RWPE1 (cell line): ENCODE data around the gene AACS.

Experiments
- CTCF ChIA-PET: fragments of 350-600 bp; sonication (Branson Sonifier 250); formaldehyde crosslinking; extraction: SDS; loops from one replicate; lab custom pipeline; 2021; lab: Yijun Ruan, JAX
- POLR2A ChIA-PET: fragments of 400-600 bp; formaldehyde crosslinking; extraction: SDS; loops from one replicate; lab custom pipeline; 2020; ENCODE audit warnings: antibody characterized with exemption; ENCODE audit not compliant: low non-redundant PET; lab: Yijun Ruan, JAX
- DNase-seq: peaks from one replicate; pipeline ENCODE4 v3.0.0; 2012; ENCODE audit warnings: low spot score
- H3K27ac ChIP-seq: fragments of 450-650 bp; 2 replicates; pipeline ENCODE4 v1.5.1; 2017
- CTCF ChIP-seq: fragments of 450-650 bp; conservative IDR thresholded peaks from 2 replicates; pipeline ENCODE4 v1.5.1; 2017; ENCODE audit warnings: low read depth, mild to moderate bottlenecking

The AACS gene

GRCh38 chr12:125124320-125124966 lies 59.2 kb downstream of the AACS start:
- ChIA-PET CTCF (interaction anchor here (0.5 to 0.6 kb wide), 2 partner anchors 130 to 284 kb away, joined by 3 read pairs; no protein-coding TSS in a partner anchor), POLR2A (no interaction called here)
- DNase-seq, result peak; percentile 39
- peak overlapping the region; percentile 57 for H3K27ac ChIP-seq
- no peak for TF ChIP-seq CTCF

- no peak for TF ChIP-seq CTCF
- no peak for DNase-seq
- ChIA-PET CTCF (no interaction called here), POLR2A (no interaction called here)
- H3K27ac ChIP-seq, result peak overlapping the region; percentile 57
Measured at GRCh38 chr12:125125271-125125670, 60.0 kb downstream of the AACS start.

GRCh38 chr12:125128439-125129178 lies 63.4 kb downstream of the AACS start:
- CTCF ChIA-PET, result no interaction called here
- no peak overlapping the region for H3K27ac ChIP-seq
- DNase-seq, result no peak
- no peak for TF ChIP-seq CTCF
- POLR2A ChIA-PET, result no interaction called here

- no peak for TF ChIP-seq CTCF
- DNase-seq, result no peak
- no peak overlapping the region for H3K27ac ChIP-seq
- CTCF ChIA-PET, result no interaction called here
- POLR2A ChIA-PET, result no interaction called here
Measured at GRCh38 chr12:125129179-125129571, 63.9 kb downstream of the AACS start.

- H3K27ac ChIP-seq, result no peak overlapping the region
- CTCF ChIA-PET, result no interaction called here
- no peak for TF ChIP-seq CTCF
- no peak for DNase-seq
- POLR2A ChIA-PET, result no interaction called here
Measured at GRCh38 chr12:125129591-125130255, 64.5 kb downstream of the AACS start.

GRCh38 chr12:125131958-125132357 lies 66.7 kb downstream of the AACS start:
- POLR2A ChIA-PET, result no interaction called here
- no peak for TF ChIP-seq CTCF
- H3K27ac ChIP-seq, result 0 out of 2 replicates have a peak overlapping the region, but pooled peaks have one; percentile 8
- no peak for DNase-seq
- CTCF ChIA-PET, result interaction anchor here (0.6 kb wide), 1 partner anchor 33 kb away, joined by 6 read pairs; no protein-coding TSS in a partner anchor
